HepG2 (cell line): Measurements from ENCODE around the gene SH2D3A. TPM values are rescaled to one million over a fixed set of nuclear protein-coding genes. Genes with fewer than 3 reads are reported as not detected.

Experiments used
- ATAC-seq: fragments of 200-7000 bp; cut with Tn5 transposase; 3 replicates; pipeline ENCODE4 v1.9.1; 2020; ENCODE audit warnings: mild to moderate bottlenecking, moderate library complexity
- BruUV-seq: library from RNA; stranded (reverse); fragments of 400-500 nt; replicated peaks from 2 replicates; lab custom pipeline; 2021; lab: Mats Ljungman, UMichigan
- CTCF ChIA-PET: fragments of 300-600 bp; formaldehyde crosslinking; extraction: SDS; loops from one replicate; lab custom pipeline; 2021; ENCODE audit warnings: low total read pairs, inconsistent platforms, low intra/inter-chr PET ratio; lab: Yijun Ruan, JAX
- POLR2A ChIA-PET: fragments of 350-600 bp; sonication (Branson Sonifier 250); formaldehyde crosslinking; loops from one replicate; lab custom pipeline; 2020; ENCODE audit warnings: antibody characterized with exemption, inconsistent platforms; lab: Yijun Ruan, JAX
- DNase-seq: peaks from one replicate; pipeline ENCODE4 v3.0.0-alpha.2; 2015; ENCODE audit warnings: low spot score
- FAIRE-seq: peaks from 3 replicates; lab custom pipeline; 2011; peaks lifted over from hg19 to GRCh38; lab: Jason Lieb, UNC
- H2AFZ ChIP-seq: one replicate; pipeline ENCODE4 v1.6.1; 2011; ENCODE audit warnings: low read length, inconsistent platforms
- H3K27ac ChIP-seq: fragments of 300-600 bp; 3 replicates; pipeline ENCODE4 v1.8.0; 2011; ENCODE audit warnings: mixed run types, mild to moderate bottlenecking, mixed read lengths, low read length, inconsistent platforms; ENCODE audit not compliant: insufficient read depth; ENCODE audit errors: extremely low read length
- H3K27me3 ChIP-seq, 2 experiments: fragments of 200-600 bp in 1 of 2; 2 replicates in 1 of 2; 3 replicates in 1 of 2; pipeline versions ENCODE4 v1.6.0 to v1.8.0; 2011; ENCODE audit warnings: low read length in 2 of 2, mild to moderate bottlenecking in 2 of 2, moderate library complexity in 2 of 2, inconsistent platforms in 1 of 2; ENCODE audit not compliant: insufficient read depth in 2 of 2, control insufficient read depth in 1 of 2
- H3K36me3 ChIP-seq, 2 experiments: fragments of 200-600 bp in 1 of 2; replicated peaks in 1 of 2; 2 replicates in 1 of 2; 3 replicates in 1 of 2; pipeline versions ENCODE4 v1.5.1 to v1.8.0; 2011; ENCODE audit warnings: low read length in 2 of 2, inconsistent platforms in 1 of 2; ENCODE audit not compliant: insufficient read depth in 2 of 2, control insufficient read depth in 1 of 2
- H3K4me1 ChIP-seq: 2 replicates; pipeline ENCODE4 v1.5.1; 2012; ENCODE audit warnings: low read length, inconsistent platforms; ENCODE audit not compliant: insufficient read depth
- H3K4me2 ChIP-seq: 2 replicates; pipeline ENCODE4 v1.6.0; 2011; ENCODE audit warnings: low read depth, low read length, inconsistent platforms
- H3K4me3 ChIP-seq, 3 experiments: fragments of 200-600 bp in 1 of 3; sonication (generic), shearing (Covaris generic) in 1 of 3; replicated peaks in 1 of 3; 2 replicates each; pipeline ENCODE4 v1.5.1; 2011 to 2016; ENCODE audit warnings: low read length in 3 of 3, inconsistent platforms in 2 of 3, low read depth in 2 of 3, mild to moderate bottlenecking in 2 of 3, control low read depth in 1 of 3, mixed read lengths in 1 of 3; ENCODE audit not compliant: insufficient read depth in 1 of 3
- H3K79me2 ChIP-seq: one replicate; pipeline ENCODE4 v1.6.1; 2011; ENCODE audit warnings: low read length, inconsistent platforms; ENCODE audit not compliant: insufficient read depth
- H3K9ac ChIP-seq: 2 replicates; pipeline ENCODE4 v1.6.0; 2011; ENCODE audit warnings: mild to moderate bottlenecking, low read depth, low read length, inconsistent platforms; ENCODE audit not compliant: insufficient read depth
- H3K9me3 ChIP-seq: 2 replicates; pipeline ENCODE4 v1.5.1; 2012; ENCODE audit warnings: mild to moderate bottlenecking, low read length
- H4K20me1 ChIP-seq: 2 replicates; pipeline ENCODE4 v1.6.0; 2011; ENCODE audit warnings: inconsistent platforms, mild to moderate bottlenecking, low read length, moderate library complexity; ENCODE audit not compliant: insufficient read depth
- AGO2 ChIP-seq: fragments of 200-400 bp; formaldehyde crosslinking; optimal IDR thresholded peaks from 2 replicates; pipeline ENCODE3; 2017; ENCODE audit warnings: mild to moderate bottlenecking, low read depth, low read length, moderate library complexity
- CENPX ChIP-seq: sonication (generic); formaldehyde crosslinking; IDR thresholded peaks from 2 replicates; pipeline ENCODE4 v1.9.0; 2021; ENCODE audit warnings: mild to moderate bottlenecking, missing genetic modification reagents, moderate library complexity
- HNRNPLL ChIP-seq: fragments of 200-400 bp; formaldehyde crosslinking; IDR thresholded peaks from 2 replicates; pipeline ENCODE4 v1.6.1; 2017; ENCODE audit warnings: mild to moderate bottlenecking, low read depth, low read length; ENCODE audit not compliant: poor library complexity, severe bottlenecking
- NCOR1 ChIP-seq: fragments of 200-600 bp; sonication (generic); IDR thresholded peaks from 2 replicates; pipeline ENCODE4 v1.7.0; 2017; ENCODE audit warnings: antibody characterized with exemption, low read length, borderline replicate concordance
- NFRKB ChIP-seq: fragments of 450-650 bp; IDR thresholded peaks from 2 replicates; pipeline ENCODE4 v1.6.1; 2017
- PAF1 ChIP-seq: IDR thresholded peaks from 2 replicates; pipeline ENCODE4 v1.6.1; 2016; ENCODE audit warnings: missing genetic modification reagents, missing compliant biosample characterization
- POLR2A ChIP-seq, 2 experiments: IDR thresholded peaks; 2 replicates each; pipeline ENCODE4 v1.6.1; 2011; ENCODE audit warnings: low read depth in 2 of 2, low read length in 2 of 2, mild to moderate bottlenecking in 1 of 2, moderate library complexity in 1 of 2; ENCODE audit not compliant: insufficient read depth in 1 of 2
- RBFOX2 ChIP-seq: fragments of 200-400 bp; formaldehyde crosslinking; IDR thresholded peaks from 2 replicates; pipeline ENCODE4 v1.6.1; 2017; ENCODE audit warnings: low read depth, mild to moderate bottlenecking, low read length
- RBM22 ChIP-seq: fragments of 200-400 bp; formaldehyde crosslinking; optimal IDR thresholded peaks from 2 replicates; pipeline ENCODE3; 2017; ENCODE audit warnings: mild to moderate bottlenecking, low read length, moderate library complexity
- SRSF1 ChIP-seq: fragments of 200-400 bp; formaldehyde crosslinking; optimal IDR thresholded peaks from 2 replicates; pipeline ENCODE3; 2017; ENCODE audit warnings: mild to moderate bottlenecking, low read depth, low read length, moderate library complexity
- ZNF331 ChIP-seq: sonication (generic); formaldehyde crosslinking; IDR thresholded peaks from 2 replicates; pipeline ENCODE4 v1.4.0; 2020; ENCODE audit warnings: missing genetic modification reagents
- ZNF552 ChIP-seq: sonication (generic); formaldehyde crosslinking; IDR thresholded peaks from 2 replicates; pipeline ENCODE4 v1.9.0; 2022; ENCODE audit warnings: missing genetic modification reagents, mild to moderate bottlenecking, borderline replicate concordance
- ZNF629 ChIP-seq: sonication (generic); formaldehyde crosslinking; conservative IDR thresholded peaks from 2 replicates; pipeline ENCODE4 v1.5.0; 2020; ENCODE audit warnings: missing genetic modification reagents
- WGBS: methylation state at CpG from one replicate; pipeline ENCODE4 v1.1.6; 2017; ENCODE audit warnings: low lambda C conversion rate; 5-methylcytosine and 5-hydroxymethylcytosine counted together
- in situ Hi-C: cut with HindIII; loops from 2 replicates; pipeline ENCODE4 v1.10.0; 2017; ENCODE audit warnings: low pct_unique_long_range_greater_than_20kb; ENCODE audit not compliant: extremely low pct_ligation_motif_present
- intact Hi-C: fragments of 100-400 bp; cut with micrococcal nuclease; formaldehyde crosslinking; loops from one replicate; pipeline ENCODE4 v1.10.0; 2022; ENCODE audit not compliant: unreplicated experiment
- polyA plus RNA-seq, 8 experiments: library from polyadenylated mRNA; depleted of rRNA in 3 of 8; stranded (reverse) in 7 of 8; unstranded in 1 of 8; fragments of >200 nt; fragmentation: Illumina TruSeq in 4 of 8; extraction: Trizol in 4 of 8; gene quantifications; 2 replicates each; pipeline versions ENCODE4 v1.2.1 to v1.2.3, GENCODE V29; 2011 to 2016; ENCODE audit warnings: low read depth in 4 of 8, missing spikeins in 1 of 8, mixed read lengths in 1 of 8; ENCODE audit not compliant: insufficient read depth in 1 of 8
- total RNA-seq, 5 experiments: library from RNA; depleted of rRNA; stranded (reverse); fragments of >200 nt; fragmentation: Illumina TruSeq; extraction: Trizol; gene quantifications; 2 replicates each; pipeline ENCODE4 v1.2.3, GENCODE V29; 2016; ENCODE audit warnings: low read depth in 1 of 5
- TF ChIP-seq, protein P1 (sequence below): sonication (generic); formaldehyde crosslinking; IDR thresholded peaks from 2 replicates; pipeline ENCODE4 v1.4.0; 2020; ENCODE audit warnings: missing genetic modification reagents
- TF ChIP-seq, protein P2 (sequence below): IDR thresholded peaks from 2 replicates; pipeline ENCODE4 v1.6.1; 2018; ENCODE audit warnings: missing genetic modification reagents, mild to moderate bottlenecking, missing compliant biosample characterization
- TF ChIP-seq, protein P3 (sequence below): sonication (generic); formaldehyde crosslinking; IDR thresholded peaks from 2 replicates; pipeline ENCODE4 v1.9.0; 2021; ENCODE audit warnings: missing genetic modification reagents, mild to moderate bottlenecking, borderline replicate concordance

The SH2D3A gene
- total and polyA plus RNA-seq, 2 of the 13 experiments (the other 11 are each of a cell fraction or from before 2014, with no cell fraction given) = 1.0 to 2.2 TPM

DNA sequence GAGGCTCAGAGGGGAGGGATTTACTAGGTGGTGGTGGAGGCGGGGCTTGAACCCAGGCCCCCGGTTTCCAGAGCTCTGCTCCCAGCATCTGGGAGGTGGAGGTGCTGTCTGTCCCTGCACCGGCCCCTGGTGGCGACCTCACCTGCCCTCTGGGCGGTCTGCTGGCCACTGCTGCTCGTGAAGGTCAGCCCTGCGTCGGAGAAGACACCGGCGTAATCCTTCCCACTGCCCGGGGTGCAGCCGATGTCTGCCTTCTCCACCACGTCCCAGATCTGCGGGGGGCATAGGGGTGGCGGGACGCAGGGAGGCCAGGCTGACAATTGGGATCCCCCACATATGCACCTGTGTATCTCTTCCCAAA, 59.6 kb downstream of the SH2D3A start (continued):
- TF ChIP-seq, protein P1, sequence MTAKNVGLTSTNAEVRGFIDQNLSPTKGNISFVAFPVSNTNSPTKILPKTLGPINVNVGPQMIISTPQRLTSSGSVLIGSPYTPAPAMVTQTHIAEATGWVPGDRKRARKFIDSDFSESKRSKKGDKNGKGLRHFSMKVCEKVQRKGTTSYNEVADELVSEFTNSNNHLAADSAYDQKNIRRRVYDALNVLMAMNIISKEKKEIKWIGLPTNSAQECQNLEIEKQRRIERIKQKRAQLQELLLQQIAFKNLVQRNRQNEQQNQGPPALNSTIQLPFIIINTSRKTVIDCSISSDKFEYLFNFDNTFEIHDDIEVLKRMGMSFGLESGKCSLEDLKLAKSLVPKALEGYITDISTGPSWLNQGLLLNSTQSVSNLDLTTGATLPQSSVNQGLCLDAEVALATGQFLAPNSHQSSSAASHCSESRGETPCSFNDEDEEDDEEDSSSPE = no peak
- 0 out of 2 replicates have a peak, but pooled peaks have one; percentile 20 for TF ChIP-seq PAF1 (CRISPR knock-in tag)
- no peak for TF ChIP-seq NCOR1
- TF ChIP-seq, all 625 proteins: peak for 10

DNA sequence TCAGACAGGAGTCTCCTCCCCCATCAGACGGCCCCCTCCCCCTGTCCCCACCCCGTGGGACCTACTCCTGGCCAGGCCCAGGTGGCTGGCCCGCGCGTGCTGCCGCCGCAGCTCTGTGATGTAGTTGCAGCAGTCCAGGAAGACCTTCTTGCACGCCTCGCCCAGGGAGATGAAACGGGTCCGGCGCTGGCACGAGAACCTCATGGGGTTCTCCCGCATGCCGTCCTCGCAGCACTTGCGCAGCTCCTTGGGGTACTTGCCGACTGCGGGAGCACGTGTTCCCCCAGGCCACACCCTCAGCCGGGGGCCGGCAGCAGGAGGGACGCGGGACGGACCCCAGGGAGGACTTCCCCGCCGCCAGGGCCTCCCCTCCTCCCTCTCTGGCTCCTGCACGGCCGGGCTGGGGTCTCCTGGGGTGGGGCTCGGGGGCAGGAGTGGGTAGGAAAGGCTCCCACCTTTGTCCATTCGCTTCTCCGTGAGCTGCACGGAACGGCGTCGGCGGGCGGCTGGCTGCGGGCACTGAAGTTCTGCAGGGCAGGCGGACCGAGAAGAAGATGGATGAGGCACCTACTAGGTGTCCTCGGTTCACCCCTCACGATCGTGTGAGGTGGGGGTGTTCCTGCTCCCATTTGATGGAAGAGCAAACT, 60.1 kb downstream of the SH2D3A start:
- no peaks in the 10 kb centered on the region for H3K27me3 ChIP-seq
- DNase-seq (no peak), FAIRE-seq (no peak), ATAC-seq (peak; percentile 9)
- H3K36me3 ChIP-seq = peaks cover 25 to 89% of the 10 kb centered on the region in 2 experiments
- no TSS peak for BruUV-seq
- no peak overlapping the region for H3K4me3 ChIP-seq
- no peak overlapping the region for H2AFZ ChIP-seq
- whole genome bisulfite sequencing = 98% methylated on average over 28 of the region's 44 CpGs
- in situ Hi-C loops = no loop called here
- no peak overlapping the region for H3K4me2 ChIP-seq
- no peaks in the 10 kb centered on the region for H3K79me2 ChIP-seq
- CTCF ChIA-PET = no interaction called here
- intact Hi-C loops = no loop called here
- POLR2A ChIA-PET = interaction anchor here (1.2 kb wide), 1 partner anchor 13 kb away, joined by 5 read pairs; the partner anchor contains the start of gene C3
- H4K20me1 ChIP-seq = peaks cover 66% of the 10 kb centered on the region
- H3K4me1 ChIP-seq = 0 out of 2 replicates have a peak, but pooled peaks cover 12% of the 10 kb centered on the region
- no peaks in the 10 kb centered on the region for H3K9me3 ChIP-seq
- H3K9ac ChIP-seq = no peak overlapping the region
- H3K27ac ChIP-seq = no peak overlapping the region
- TF ChIP-seq RBFOX2 = peak; percentile 95
- TF ChIP-seq AGO2 = peak; percentile 94
- peak; percentile 83 for TF ChIP-seq RBM22
- peak in 1 of 2 experiments; percentile 28; a peak in 1 of 4 replicates for TF ChIP-seq POLR2A (IDR thresholded peaks at IDR 0.05; ENCODE audit: insufficient read depth in 1 of 2, low read depth in 2 of 2, low read length in 2 of 2)
- TF ChIP-seq ZNF552 (CRISPR knock-in tag) = no peak
- TF ChIP-seq SRSF1 = peak; percentile 53
- no peak for TF ChIP-seq NFRKB
- peak; percentile 11 for TF ChIP-seq HNRNPLL
- peak; percentile 78 for TF ChIP-seq ZNF629 (CRISPR knock-in tag)
- TF ChIP-seq CENPX (CRISPR knock-in tag) = no peak
- TF ChIP-seq, protein P2, sequence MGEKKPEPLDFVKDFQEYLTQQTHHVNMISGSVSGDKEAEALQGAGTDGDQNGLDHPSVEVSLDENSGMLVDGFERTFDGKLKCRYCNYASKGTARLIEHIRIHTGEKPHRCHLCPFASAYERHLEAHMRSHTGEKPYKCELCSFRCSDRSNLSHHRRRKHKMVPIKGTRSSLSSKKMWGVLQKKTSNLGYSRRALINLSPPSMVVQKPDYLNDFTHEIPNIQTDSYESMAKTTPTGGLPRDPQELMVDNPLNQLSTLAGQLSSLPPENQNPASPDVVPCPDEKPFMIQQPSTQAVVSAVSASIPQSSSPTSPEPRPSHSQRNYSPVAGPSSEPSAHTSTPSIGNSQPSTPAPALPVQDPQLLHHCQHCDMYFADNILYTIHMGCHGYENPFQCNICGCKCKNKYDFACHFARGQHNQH (CRISPR knock-in tag) = no peak
- TF ChIP-seq ZNF331 (CRISPR knock-in tag) = no peak
- TF ChIP-seq, protein P3, sequence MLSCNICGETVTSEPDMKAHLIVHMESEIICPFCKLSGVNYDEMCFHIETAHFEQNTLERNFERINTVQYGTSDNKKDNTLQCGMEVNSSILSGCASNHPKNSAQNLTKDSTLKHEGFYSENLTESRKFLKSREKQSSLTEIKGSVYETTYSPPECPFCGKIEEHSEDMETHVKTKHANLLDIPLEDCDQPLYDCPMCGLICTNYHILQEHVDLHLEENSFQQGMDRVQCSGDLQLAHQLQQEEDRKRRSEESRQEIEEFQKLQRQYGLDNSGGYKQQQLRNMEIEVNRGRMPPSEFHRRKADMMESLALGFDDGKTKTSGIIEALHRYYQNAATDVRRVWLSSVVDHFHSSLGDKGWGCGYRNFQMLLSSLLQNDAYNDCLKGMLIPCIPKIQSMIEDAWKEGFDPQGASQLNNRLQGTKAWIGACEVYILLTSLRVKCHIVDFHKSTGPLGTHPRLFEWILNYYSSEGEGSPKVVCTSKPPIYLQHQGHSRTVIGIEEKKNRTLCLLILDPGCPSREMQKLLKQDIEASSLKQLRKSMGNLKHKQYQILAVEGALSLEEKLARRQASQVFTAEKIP (CRISPR knock-in tag) = no peak
